ENCODE data around the gene PLAGL2. TPM values are rescaled to one million over a fixed set of nuclear protein-coding genes. Genes with fewer than 3 reads are reported as not detected.

Gene PLAGL2
- total and polyA plus RNA-seq, 9 of the 15 experiments (the other 6 are each of a cell fraction or from before 2014, with no cell fraction given): 3.1 to 24.3 (median 6.4) TPM

GRCh38 chr20:32184961-32185603, 22.5 kb downstream of the PLAGL2 start (continued):
- TF ChIP-seq SFPQ (IDR thresholded peaks at IDR 0.05; ENCODE audit: low read depth, low read length) (no peak), ZBTB11 (CRISPR knock-in tag; IDR thresholded peaks at IDR 0.05) (no peak), ETS2 (tag; IDR thresholded peaks at IDR 0.05; ENCODE audit: borderline replicate concordance, poor library complexity, severe bottlenecking) (no peak), ATF7 (IDR thresholded peaks at IDR 0.05) (no peak), LCOR (CRISPR knock-in tag; IDR thresholded peaks at IDR 0.05) (no peak), GMEB1 (CRISPR knock-in tag; IDR thresholded peaks at IDR 0.05) (no peak), HOXB6 (CRISPR knock-in tag; IDR thresholded peaks at IDR 0.05; ENCODE audit: borderline replicate concordance) (no peak), MXI1 (IDR thresholded peaks at IDR 0.05; ENCODE audit: low read depth, low read length) (no peak), FOXP4 (CRISPR knock-in tag; IDR thresholded peaks at IDR 0.05; ENCODE audit: borderline replicate concordance) (no peak), ERF (CRISPR knock-in tag; IDR thresholded peaks at IDR 0.05) (no peak), ZNF561 (CRISPR knock-in tag; conservative IDR thresholded peaks at IDR 0.05) (no peak)
